ENCODE measurements around the gene CCSER1.

- TF ChIP-seq CTCF (IDR thresholded peaks at IDR 0.05; ENCODE audit: poor library complexity, severe bottlenecking) (no peak), REST (IDR thresholded peaks at IDR 0.05; ENCODE audit: borderline replicate concordance) (peak; percentile 85), SMC3 (conservative IDR thresholded peaks at IDR 0.05; ENCODE audit: poor library complexity) (peak; percentile 24)
These were observed 1157.3 kb downstream of the CCSER1 start for GRCh38 chr4:91284480-91284879.

All from neural cell (in vitro differentiated cells).